HFF-Myc (cell line): ENCODE results near the gene RPS6KA5.
"Not testable (repeated sequence)": the region's sequence is repeated elsewhere in the genome, so short reads cannot be mapped to it uniquely, and the experiment has no call there.

Experiments used
- DNase-seq: peaks from one replicate; pipeline ENCODE4 v3.0.0-alpha.2; 2011; ENCODE audit warnings: low read depth; ENCODE audit errors: extremely low read depth
- H3K4me3 ChIP-seq: replicated peaks from 2 replicates; pipeline ENCODE4 v1.5.1; 2011; ENCODE audit warnings: low read depth, mild to moderate bottlenecking, control low read depth, low read length
- CTCF ChIP-seq: IDR thresholded peaks from 2 replicates; pipeline ENCODE4 v1.5.1; 2012; ENCODE audit warnings: mild to moderate bottlenecking, low read depth, low read length, control low read depth; ENCODE audit errors: missing control alignments

Gene RPS6KA5

DNA sequence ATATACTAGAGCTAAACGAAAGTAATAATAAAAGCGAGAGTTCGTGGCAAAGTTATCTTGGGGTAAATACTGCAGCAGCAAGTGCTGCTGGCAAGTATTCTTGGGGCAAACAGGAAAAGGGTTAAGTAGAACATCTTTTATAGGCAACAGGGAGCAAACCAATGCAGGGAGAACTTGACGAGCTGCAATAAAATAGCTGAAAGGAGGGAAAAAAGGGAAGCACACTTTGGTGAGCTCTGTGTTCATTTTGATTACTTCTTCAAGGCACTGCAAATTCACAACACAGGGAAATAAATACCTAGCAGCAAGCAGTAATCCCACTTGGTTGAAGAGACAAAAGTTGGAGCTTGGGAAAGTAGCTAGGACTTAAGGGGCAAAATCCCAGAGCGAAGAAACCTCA lies 201.9 kb downstream of the RPS6KA5 start:
- no peak overlapping the region for H3K4me3 ChIP-seq
- TF ChIP-seq CTCF: no peak
- DNase-seq: no peak

DNA sequence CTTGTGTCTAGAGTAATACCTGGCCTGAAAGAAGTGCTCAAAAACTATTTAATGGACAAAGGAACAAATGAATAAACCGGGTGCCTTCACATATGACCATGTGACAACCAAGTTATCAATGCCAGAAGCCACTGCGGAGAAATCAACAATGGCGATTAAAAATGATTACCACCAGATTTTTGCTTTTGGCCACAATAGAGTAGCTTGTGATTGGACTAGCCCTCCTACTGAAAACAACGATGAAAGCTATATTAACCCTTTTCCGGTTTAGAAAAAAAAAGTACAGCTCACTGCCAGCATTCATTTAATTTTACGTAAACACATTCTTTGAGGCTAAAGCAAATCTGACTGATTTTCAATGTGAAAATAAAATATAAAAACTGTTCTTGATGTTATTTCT lies 202.6 kb downstream of the RPS6KA5 start:
- no peak for TF ChIP-seq CTCF
- no peak for DNase-seq
- no peak overlapping the region for H3K4me3 ChIP-seq

GRCh38 chr14:90856115-90856514 lies 204.3 kb downstream of the RPS6KA5 start:
- not testable (repeated sequence) for DNase-seq, H3K4me3 ChIP-seq

- no peak overlapping the region for H3K4me3 ChIP-seq
- TF ChIP-seq CTCF: no peak
- no peak for DNase-seq
These were observed 207.3 kb downstream of the RPS6KA5 start for GRCh38 chr14:90853116-90853515.

- no peak for DNase-seq
- no peak overlapping the region for H3K4me3 ChIP-seq
- no peak for TF ChIP-seq CTCF
These were observed 209.0 kb downstream of the RPS6KA5 start for GRCh38 chr14:90851327-90852036.

DNA sequence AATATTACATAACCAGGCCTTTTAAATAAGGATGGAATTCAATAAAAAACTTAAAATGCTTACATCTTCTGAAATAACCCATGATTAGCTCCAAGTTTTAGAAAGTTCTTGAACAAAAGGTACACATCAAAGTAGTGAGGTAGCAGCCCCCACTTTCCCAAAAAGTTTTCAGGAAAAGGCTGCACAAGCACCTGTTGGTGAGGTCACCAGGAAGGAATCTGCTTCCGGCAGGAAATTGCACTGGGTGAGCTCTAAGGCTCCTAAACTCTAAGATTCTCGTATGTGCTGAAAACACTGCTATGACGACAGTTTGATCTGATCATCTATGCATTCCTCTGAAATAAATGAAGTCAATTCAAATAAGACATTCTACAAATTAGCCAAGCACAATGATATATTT lies 210.0 kb downstream of the RPS6KA5 start:
- no peak overlapping the region for H3K4me3 ChIP-seq
- DNase-seq: no peak
- no peak for TF ChIP-seq CTCF

DNA sequence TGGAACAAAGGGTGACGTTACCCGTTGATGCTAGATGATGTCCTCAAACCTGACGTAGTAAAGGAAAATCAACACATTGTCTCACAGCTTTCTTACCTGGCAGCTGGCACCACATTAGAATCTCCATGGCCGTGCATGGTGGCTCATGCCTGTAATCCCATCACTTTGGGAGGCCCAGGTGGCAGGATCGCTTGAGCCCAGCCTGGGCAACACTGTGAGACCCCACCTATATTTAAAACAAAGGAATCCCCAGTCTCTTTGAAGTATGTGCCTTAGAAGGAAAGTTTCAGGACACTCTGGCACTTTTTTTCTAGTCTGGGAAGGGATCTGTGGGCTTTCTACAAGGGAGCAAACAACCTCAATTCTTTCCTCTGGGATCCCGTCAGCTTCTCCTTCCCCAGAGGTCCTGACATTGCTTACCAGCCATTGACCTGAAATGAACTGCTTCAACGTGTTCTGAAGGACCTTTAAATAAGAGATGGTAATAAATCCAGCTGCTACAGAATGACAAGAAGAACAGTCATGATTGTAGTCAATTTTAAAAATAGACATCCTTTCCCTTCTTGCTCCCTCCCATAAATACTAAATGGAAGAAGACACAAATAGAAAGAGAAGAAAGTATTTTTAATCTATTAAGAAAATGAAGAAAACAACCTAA lies 210.5 kb downstream of the RPS6KA5 start:
- H3K4me3 ChIP-seq: no peak overlapping the region
- no peak for DNase-seq
- no peak for TF ChIP-seq CTCF
